Gastroesophageal sphincter (tissue), 4 donors: ENCODE data around the gene BANF2. TPM values are rescaled to one million over a fixed set of nuclear protein-coding genes. Genes with fewer than 3 reads are reported as not detected.
"Not testable (repeated sequence)": the region's sequence is repeated elsewhere in the genome, so short reads cannot be mapped to it uniquely, and the experiment has no call there.

Experiments
- ATAC-seq: fragments of 150-250 bp; one replicate; pipeline ENCODE4 v1.9.1; 2016; ENCODE audit warnings: mild to moderate bottlenecking, moderate library complexity
- H3K27ac ChIP-seq, 4 donors: fragments of 200-600 bp; sonication (generic) in 3 of 4; 1 replicate in 3 of 4; 2 replicates in 1 of 4; pipeline ENCODE4 v1.5.1; 2016 to 2019
- H3K27me3 ChIP-seq: fragments of 200-600 bp; sonication (generic); one replicate; pipeline ENCODE4 v1.5.1; 2019
- H3K36me3 ChIP-seq, 2 donors: fragments of 200-600 bp; sonication (generic); one replicate each; pipeline ENCODE4 v1.5.1; 2019; ENCODE audit warnings: control low read depth in 1 of 2
- H3K4me1 ChIP-seq, 3 donors: fragments of 200-600 bp; sonication (generic); 1 replicate in 2 of 3; 2 replicates in 1 of 3; pipeline ENCODE4 v1.5.1; 2016 to 2019; ENCODE audit warnings: control low read depth in 2 of 3
- H3K4me3 ChIP-seq, 2 donors: fragments of 200-600 bp; sonication (generic); one replicate each; pipeline ENCODE4 v1.5.1; 2019; ENCODE audit warnings: mild to moderate bottlenecking in 1 of 2, moderate library complexity in 1 of 2
- H3K9me3 ChIP-seq, 3 donors: fragments of 200-600 bp; sonication (generic); one replicate each; pipeline ENCODE4 v1.5.1; 2017 to 2019; ENCODE audit warnings: control low read depth in 2 of 3
- EP300 ChIP-seq: sonication (generic); formaldehyde crosslinking; IDR thresholded peaks from one replicate; pipeline ENCODE4 v1.6.1; 2017; ENCODE audit warnings: antibody characterized with exemption, mild to moderate bottlenecking
- POLR2A ChIP-seq, 2 donors: fragments of 450-650 bp; IDR thresholded peaks; one replicate each; pipeline ENCODE4 v1.6.1; 2017; ENCODE audit warnings: antibody characterized with exemption in 2 of 2, mild to moderate bottlenecking in 2 of 2, moderate library complexity in 1 of 2
- POLR2AphosphoS5 ChIP-seq: sonication (generic); formaldehyde crosslinking; IDR thresholded peaks from one replicate; pipeline ENCODE4 v1.6.1; 2017; ENCODE audit warnings: antibody characterized with exemption
- WGBS, 2 donors: methylation state at CpG; one replicate each; pipeline ENCODE4 v1.1.5; 2018; ENCODE audit warnings: low coverage in 1 of 2; 5-methylcytosine and 5-hydroxymethylcytosine counted together
- total RNA-seq, 4 donors: library from RNA; depleted of rRNA; stranded (reverse); fragments of >200 nt; gene quantifications; one replicate each; pipeline ENCODE4 v1.1.0, GENCODE V29; 2016
- TF ChIP-seq, protein P1 (sequence below), 4 experiments: fragments of 200-600 bp in 2 of 4; fragments of 450-650 bp in 2 of 4; sonication (generic) in 1 of 4; IDR thresholded peaks; one replicate each; pipeline ENCODE4 v1.5.1; 2017 to 2019; ENCODE audit warnings: antibody characterized with exemption in 4 of 4, mild to moderate bottlenecking in 2 of 4, moderate library complexity in 2 of 4

BANF2 gene
- total RNA-seq, 4 donors from 2014 or later = not detected

DNA sequence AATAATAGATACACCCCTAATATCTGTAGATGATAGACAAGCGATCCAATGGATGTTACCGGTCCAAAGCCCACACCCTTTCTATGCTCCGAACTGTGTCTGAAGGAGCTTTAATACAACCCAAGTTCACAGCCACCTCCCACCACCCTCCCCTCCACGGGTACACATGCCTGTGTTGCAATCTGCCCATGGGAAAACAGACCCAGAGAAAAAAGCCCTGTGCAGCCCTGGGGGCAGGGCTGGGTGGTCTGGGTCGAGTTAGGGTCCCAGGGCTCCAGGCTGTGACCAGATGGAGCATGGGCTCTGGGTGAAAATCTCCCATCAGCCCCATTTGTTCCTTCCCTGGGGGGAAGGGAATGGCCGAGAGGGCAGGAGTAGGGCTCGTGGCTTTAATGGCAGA, 65.8 kb downstream of the BANF2 start:
- no peaks in the 10 kb centered on the region for H3K27me3 ChIP-seq
- no peaks in the 10 kb centered on the region for H3K36me3 ChIP-seq
- no peak overlapping the region for H3K27ac ChIP-seq
- WGBS, 2 donors = 79 to 92% methylated on average over 3 to 7 of the region's 7 CpGs
- H3K9me3 ChIP-seq = no peaks in the 10 kb centered on the region
- no peaks in the 10 kb centered on the region for H3K4me1 ChIP-seq
- H3K4me3 ChIP-seq = no peak overlapping the region
- ATAC-seq = no peak
- TF ChIP-seq EP300 (no peak), POLR2AphosphoS5 (no peak), POLR2A (IDR thresholded peaks at IDR 0.05) (no peak)
- TF ChIP-seq, protein P1, sequence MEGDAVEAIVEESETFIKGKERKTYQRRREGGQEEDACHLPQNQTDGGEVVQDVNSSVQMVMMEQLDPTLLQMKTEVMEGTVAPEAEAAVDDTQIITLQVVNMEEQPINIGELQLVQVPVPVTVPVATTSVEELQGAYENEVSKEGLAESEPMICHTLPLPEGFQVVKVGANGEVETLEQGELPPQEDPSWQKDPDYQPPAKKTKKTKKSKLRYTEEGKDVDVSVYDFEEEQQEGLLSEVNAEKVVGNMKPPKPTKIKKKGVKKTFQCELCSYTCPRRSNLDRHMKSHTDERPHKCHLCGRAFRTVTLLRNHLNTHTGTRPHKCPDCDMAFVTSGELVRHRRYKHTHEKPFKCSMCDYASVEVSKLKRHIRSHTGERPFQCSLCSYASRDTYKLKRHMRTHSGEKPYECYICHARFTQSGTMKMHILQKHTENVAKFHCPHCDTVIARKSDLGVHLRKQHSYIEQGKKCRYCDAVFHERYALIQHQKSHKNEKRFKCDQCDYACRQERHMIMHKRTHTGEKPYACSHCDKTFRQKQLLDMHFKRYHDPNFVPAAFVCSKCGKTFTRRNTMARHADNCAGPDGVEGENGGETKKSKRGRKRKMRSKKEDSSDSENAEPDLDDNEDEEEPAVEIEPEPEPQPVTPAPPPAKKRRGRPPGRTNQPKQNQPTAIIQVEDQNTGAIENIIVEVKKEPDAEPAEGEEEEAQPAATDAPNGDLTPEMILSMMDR (IDR thresholded peaks at IDR 0.05) = no peak

DNA sequence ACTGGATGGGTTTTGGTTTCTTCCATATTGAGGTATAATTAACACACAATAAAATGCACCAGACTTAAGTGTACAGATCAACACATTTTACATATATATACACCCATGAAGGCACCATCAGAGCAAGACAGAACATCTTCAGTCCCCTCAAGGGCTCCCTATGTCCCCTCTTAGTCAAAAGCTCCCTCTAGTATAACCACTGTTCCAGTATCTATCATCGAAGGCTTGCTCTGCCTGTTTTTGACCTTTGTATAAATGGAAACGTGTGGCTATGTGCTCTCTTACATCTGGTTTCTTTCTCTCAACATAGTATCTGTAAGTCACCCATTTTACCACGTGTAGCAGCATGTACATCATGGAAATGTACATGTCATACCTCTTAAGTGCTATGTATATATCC, 66.5 kb downstream of the BANF2 start:
- H3K4me1 ChIP-seq = no peaks in the 10 kb centered on the region
- no peaks in the 10 kb centered on the region for H3K27me3 ChIP-seq
- no peak overlapping the region for H3K4me3 ChIP-seq
- WGBS, 2 donors = 63 to 80% methylated on average over 3 of the region's 3 CpGs
- ATAC-seq = no peak
- H3K27ac ChIP-seq = no peak overlapping the region
- H3K9me3 ChIP-seq = no peaks in the 10 kb centered on the region
- H3K36me3 ChIP-seq = no peaks in the 10 kb centered on the region
- TF ChIP-seq EP300 = no peak
- no peak for TF ChIP-seq POLR2A (IDR thresholded peaks at IDR 0.05)
- TF ChIP-seq POLR2AphosphoS5 = no peak
- TF ChIP-seq, protein P1 (IDR thresholded peaks at IDR 0.05) = no peak

DNA sequence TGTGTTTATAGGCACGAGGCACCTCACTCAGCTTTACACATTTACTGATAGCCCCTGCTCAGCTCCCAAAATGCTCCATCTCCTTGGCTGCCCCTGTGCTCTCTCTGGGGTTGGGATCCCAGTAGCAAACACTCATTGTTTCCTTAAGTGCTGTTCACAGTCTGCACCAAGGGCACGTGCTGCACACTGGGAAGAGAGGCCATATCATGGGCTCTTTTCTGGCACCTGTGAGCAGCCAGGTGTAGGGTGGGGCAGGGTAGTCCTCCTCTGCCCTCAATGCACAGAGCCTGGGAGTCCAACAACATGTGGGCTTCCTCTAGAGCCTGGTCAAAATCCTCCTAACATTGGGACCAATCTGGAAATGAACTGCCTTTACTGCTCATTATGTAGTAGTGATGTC, 67.9 kb downstream of the BANF2 start:
- no peak for ATAC-seq
- no peak overlapping the region for H3K4me3 ChIP-seq

DNA sequence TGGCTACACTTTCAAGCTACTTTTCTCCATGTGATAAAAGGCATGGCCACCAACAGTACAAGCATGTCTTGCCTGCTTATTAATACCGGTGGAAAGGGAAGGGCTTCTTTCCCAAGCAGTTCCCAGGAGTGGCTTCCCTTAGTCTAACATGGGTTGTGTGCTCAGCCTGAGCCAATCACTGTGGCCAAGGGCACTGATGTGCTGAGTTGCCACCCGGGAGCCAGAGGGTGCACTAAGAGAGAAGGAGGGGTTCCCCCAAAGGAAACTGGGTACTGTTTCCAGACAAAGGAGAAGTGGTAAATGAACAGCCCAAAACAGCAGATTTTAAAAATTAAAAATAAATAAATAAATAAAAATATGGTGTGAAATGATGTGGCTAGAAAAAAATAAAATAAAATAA, 68.5 kb downstream of the BANF2 start:
- WGBS, 2 donors = 60% methylated on average over 1 of the region's 2 CpGs; no CpG with 5 or more reads in 1 of the 2 donors
- ATAC-seq = no peak
- Histone ChIP-seq H3K9me3 (no peaks in the 10 kb centered on the region), H3K4me3 (no peak overlapping the region), H3K4me1 (no peaks in the 10 kb centered on the region), H3K27me3 (no peaks in the 10 kb centered on the region), H3K36me3 (no peaks in the 10 kb centered on the region), H3K27ac (no peak overlapping the region)
- TF ChIP-seq POLR2A (IDR thresholded peaks at IDR 0.05) (no peak), POLR2AphosphoS5 (no peak), EP300 (no peak)
- TF ChIP-seq, protein P1 (IDR thresholded peaks at IDR 0.05) = no peak

More for the DNA sequence above, 67.9 kb downstream of the BANF2 start:
- Histone ChIP-seq H3K27me3 (no peaks in the 10 kb centered on the region), H3K27ac (no peak overlapping the region), H3K9me3 (no peaks in the 10 kb centered on the region), H3K4me1 (no peaks in the 10 kb centered on the region), H3K36me3 (no peaks in the 10 kb centered on the region)
- 80% methylated on average over 1 of the region's 2 CpGs; no CpG with 5 or more reads in 1 of the 2 donors for WGBS, 2 donors
- TF ChIP-seq EP300 = no peak
- TF ChIP-seq, protein P1 (IDR thresholded peaks at IDR 0.05) = no peak
- TF ChIP-seq POLR2AphosphoS5 = no peak
- TF ChIP-seq POLR2A (IDR thresholded peaks at IDR 0.05) = no peak

GRCh38 chr20:17769716-17770115, 70.0 kb downstream of the BANF2 start:
- H3K9me3 ChIP-seq, H3K4me3 ChIP-seq, ATAC-seq, H3K27ac ChIP-seq, H3K4me1 ChIP-seq, H3K27me3 ChIP-seq, H3K36me3 ChIP-seq: not testable (repeated sequence)
- 96 to 97% methylated on average over 8 of the region's 8 CpGs for WGBS, 2 donors
